Fibroblast of lung (primary cell): ENCODE measurements around the gene MOSMO. TPM values are rescaled to one million over a fixed set of nuclear protein-coding genes. Genes with fewer than 3 reads are reported as not detected.

Experiments used
- DNase-seq, 2 donors: peaks; one replicate each; pipeline versions ENCODE4 v3.0.0 to v3.0.0-alpha.2; 2010; ENCODE audit warnings: low read depth in 2 of 2
- H2AFZ ChIP-seq: 2 replicates; pipeline ENCODE4 v1.5.1; 2012; ENCODE audit warnings: low read length, control low read depth, inconsistent platforms
- H3K27ac ChIP-seq: 2 replicates; pipeline ENCODE4 v1.5.1; 2011; ENCODE audit warnings: low read length, control low read depth; ENCODE audit not compliant: insufficient read depth
- H3K27me3 ChIP-seq: 2 replicates; pipeline ENCODE4 v1.5.1; 2011; ENCODE audit warnings: mild to moderate bottlenecking, low read length; ENCODE audit not compliant: control insufficient read depth, insufficient read depth
- H3K36me3 ChIP-seq: 2 replicates; pipeline ENCODE4 v1.5.1; 2011; ENCODE audit warnings: low read length; ENCODE audit not compliant: control insufficient read depth, insufficient read depth
- H3K4me1 ChIP-seq: 2 replicates; pipeline ENCODE4 v1.5.1; 2011; ENCODE audit warnings: low read length; ENCODE audit not compliant: control insufficient read depth, insufficient read depth; ENCODE audit errors: extremely low read depth
- H3K4me2 ChIP-seq: 2 replicates; pipeline ENCODE4 v1.5.1; 2011; ENCODE audit warnings: low read length, control low read depth; ENCODE audit not compliant: insufficient read depth; ENCODE audit errors: extremely low read depth
- H3K4me3 ChIP-seq, 4 experiments: fragments of 200-600 bp in 1 of 4; sonication (generic) in 1 of 4; replicated peaks in 1 of 4; 2 replicates each; pipeline ENCODE4 v1.5.1; 2011 to 2016; ENCODE audit warnings: low read length in 4 of 4, low read depth in 3 of 4, mild to moderate bottlenecking in 3 of 4, control low read depth in 2 of 4, inconsistent platforms in 1 of 4, mixed read lengths in 1 of 4; ENCODE audit not compliant: insufficient read depth in 1 of 4; ENCODE audit errors: control extremely low read depth in 1 of 4
- H3K79me2 ChIP-seq: 2 replicates; pipeline ENCODE4 v1.5.1; 2012; ENCODE audit warnings: mild to moderate bottlenecking, low read length, inconsistent platforms; ENCODE audit not compliant: control insufficient read depth, insufficient read depth
- H3K9ac ChIP-seq: 2 replicates; pipeline ENCODE4 v1.5.1; 2011; ENCODE audit warnings: mild to moderate bottlenecking, low read length, control low read depth; ENCODE audit not compliant: insufficient read depth
- H3K9me3 ChIP-seq: 2 replicates; pipeline ENCODE4 v1.5.1; 2012; ENCODE audit warnings: low read depth, low read length; ENCODE audit not compliant: control insufficient read depth, insufficient read depth
- H4K20me1 ChIP-seq: 2 replicates; pipeline ENCODE4 v1.5.1; 2011; ENCODE audit warnings: low read length; ENCODE audit not compliant: control insufficient read depth, insufficient read depth; ENCODE audit errors: extremely low read depth
- EZH2 ChIP-seq: IDR thresholded peaks from 2 replicates; pipeline ENCODE4 v1.5.1; 2012; ENCODE audit warnings: low read length, control low read depth, mild to moderate bottlenecking; ENCODE audit errors: missing control alignments
- polyA plus RNA-seq, 2 donors: library from polyadenylated mRNA; depleted of rRNA in 1 of 2; stranded (reverse) in 1 of 2; unstranded in 1 of 2; fragments of >200 nt; gene quantifications; 2 replicates each; pipeline ENCODE4 v1.2.1, GENCODE V29; 2011 to 2012; ENCODE audit warnings: missing spikeins in 1 of 2
- total RNA-seq: library from RNA; depleted of rRNA; stranded (reverse); fragments of >200 nt; gene quantifications from 2 replicates; pipeline ENCODE4 v1.2.1, GENCODE V29; 2014
- TF ChIP-seq, protein P1 (sequence below), 2 donors: IDR thresholded peaks in 1 of 2; conservative IDR thresholded peaks in 1 of 2; 1 replicate in 1 of 2; 2 replicates in 1 of 2; pipeline ENCODE4 v1.5.1; 2011 to 2012; ENCODE audit warnings: low read length in 2 of 2, control low read depth in 1 of 2, inconsistent platforms in 1 of 2, low read depth in 1 of 2, mild to moderate bottlenecking in 1 of 2

MOSMO gene
- total and polyA plus RNA-seq, 2 donors (not counting 1 experiment from before 2014, with no cell fraction given) = 13.7 to 14.0 TPM

DNA sequence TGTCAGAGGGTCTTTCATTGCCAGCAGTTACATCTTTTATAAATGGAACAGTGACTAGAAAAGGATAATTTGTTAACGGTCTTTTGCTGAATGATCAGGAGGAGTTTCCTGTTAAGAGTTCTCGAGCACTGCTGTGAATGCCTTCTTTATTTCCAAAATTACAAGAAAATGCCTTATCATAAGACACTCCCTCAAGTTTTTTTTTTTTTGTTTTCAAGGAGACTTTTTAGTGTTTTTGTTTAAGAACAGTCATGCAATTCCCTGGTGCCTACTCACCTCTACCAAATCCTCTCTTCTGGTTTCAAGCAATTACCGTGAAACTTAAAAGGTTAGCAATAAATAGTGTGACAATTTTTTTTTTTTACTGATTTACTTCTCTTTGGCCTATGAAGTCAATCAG is 65.4 kb downstream of the MOSMO start:
- TF ChIP-seq, protein P1, sequence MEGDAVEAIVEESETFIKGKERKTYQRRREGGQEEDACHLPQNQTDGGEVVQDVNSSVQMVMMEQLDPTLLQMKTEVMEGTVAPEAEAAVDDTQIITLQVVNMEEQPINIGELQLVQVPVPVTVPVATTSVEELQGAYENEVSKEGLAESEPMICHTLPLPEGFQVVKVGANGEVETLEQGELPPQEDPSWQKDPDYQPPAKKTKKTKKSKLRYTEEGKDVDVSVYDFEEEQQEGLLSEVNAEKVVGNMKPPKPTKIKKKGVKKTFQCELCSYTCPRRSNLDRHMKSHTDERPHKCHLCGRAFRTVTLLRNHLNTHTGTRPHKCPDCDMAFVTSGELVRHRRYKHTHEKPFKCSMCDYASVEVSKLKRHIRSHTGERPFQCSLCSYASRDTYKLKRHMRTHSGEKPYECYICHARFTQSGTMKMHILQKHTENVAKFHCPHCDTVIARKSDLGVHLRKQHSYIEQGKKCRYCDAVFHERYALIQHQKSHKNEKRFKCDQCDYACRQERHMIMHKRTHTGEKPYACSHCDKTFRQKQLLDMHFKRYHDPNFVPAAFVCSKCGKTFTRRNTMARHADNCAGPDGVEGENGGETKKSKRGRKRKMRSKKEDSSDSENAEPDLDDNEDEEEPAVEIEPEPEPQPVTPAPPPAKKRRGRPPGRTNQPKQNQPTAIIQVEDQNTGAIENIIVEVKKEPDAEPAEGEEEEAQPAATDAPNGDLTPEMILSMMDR (conservative IDR thresholded peaks at IDR 0.05 in 1 of 2, IDR thresholded peaks at IDR 0.05 in 1 of 2; ENCODE audit: low read depth in 1 of 2, low read length in 2 of 2) = no peak
- no peak for TF ChIP-seq EZH2
- H3K36me3 ChIP-seq = no peaks in the 10 kb centered on the region
- no peak overlapping the region for H2AFZ ChIP-seq
- no peak overlapping the region for H3K27ac ChIP-seq
- no peak overlapping the region for H3K9ac ChIP-seq
- no peaks in the 10 kb centered on the region for H3K27me3 ChIP-seq
- no peak for DNase-seq
- H3K4me1 ChIP-seq = peaks cover 15% of the 10 kb centered on the region
- no peak overlapping the region for H3K4me3 ChIP-seq
- H3K4me2 ChIP-seq = no peak overlapping the region
- no peaks in the 10 kb centered on the region for H4K20me1 ChIP-seq
- H3K79me2 ChIP-seq = peaks cover 25% of the 10 kb centered on the region
- no peaks in the 10 kb centered on the region for H3K9me3 ChIP-seq

DNA sequence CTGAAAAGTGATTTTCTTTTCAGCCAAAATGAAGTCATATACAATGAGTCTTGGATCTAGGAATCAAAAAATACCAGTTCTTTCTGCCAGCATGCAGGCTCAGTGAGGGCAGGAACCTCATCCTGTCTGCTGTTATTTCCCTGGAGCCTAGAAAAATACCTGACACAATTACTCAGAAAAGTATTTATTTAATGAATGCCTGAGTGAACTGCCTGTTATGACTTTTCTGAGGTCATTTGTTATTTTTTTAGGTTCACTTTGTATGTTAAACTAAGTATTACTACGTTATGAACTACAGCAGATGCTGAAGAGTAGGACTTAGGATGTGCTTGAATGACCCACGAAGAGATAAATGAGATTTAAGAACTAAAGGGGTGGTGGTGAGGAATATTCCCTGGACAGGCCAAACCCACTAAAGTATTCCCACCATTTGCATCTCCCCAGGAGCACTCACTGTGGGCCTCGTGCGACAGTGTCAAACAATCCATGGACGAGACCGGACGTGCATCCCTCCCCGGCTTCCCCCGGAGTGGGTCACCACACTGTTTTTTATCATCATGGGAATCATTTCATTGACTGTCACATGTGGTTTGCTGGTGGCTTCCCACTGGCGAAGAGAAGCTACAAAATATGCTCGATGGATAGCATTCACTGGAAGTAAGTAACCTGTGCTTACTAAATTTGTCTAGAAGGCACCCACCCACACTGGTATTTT is 67.3 kb downstream of the MOSMO start:
- Histone ChIP-seq H3K9ac (no peak overlapping the region), H3K9me3 (no peaks in the 10 kb centered on the region), H4K20me1 (no peaks in the 10 kb centered on the region), H3K27ac (peak overlapping the region; percentile 20), H3K36me3 (no peaks in the 10 kb centered on the region), H3K4me3 (no peak overlapping the region), H3K27me3 (no peaks in the 10 kb centered on the region), H3K4me2 (peak overlapping the region; percentile 32), H3K79me2 (peaks cover 18% of the 10 kb centered on the region), H3K4me1 (peaks cover 11% of the 10 kb centered on the region), H2AFZ (no peak overlapping the region)
- TF ChIP-seq, protein P1 (conservative IDR thresholded peaks at IDR 0.05 in 1 of 2, IDR thresholded peaks at IDR 0.05 in 1 of 2; ENCODE audit: low read depth in 1 of 2, low read length in 2 of 2) = no peak
- no peak for TF ChIP-seq EZH2
- DNase-seq = peak in 1 of 2 donors; percentile 36

DNA sequence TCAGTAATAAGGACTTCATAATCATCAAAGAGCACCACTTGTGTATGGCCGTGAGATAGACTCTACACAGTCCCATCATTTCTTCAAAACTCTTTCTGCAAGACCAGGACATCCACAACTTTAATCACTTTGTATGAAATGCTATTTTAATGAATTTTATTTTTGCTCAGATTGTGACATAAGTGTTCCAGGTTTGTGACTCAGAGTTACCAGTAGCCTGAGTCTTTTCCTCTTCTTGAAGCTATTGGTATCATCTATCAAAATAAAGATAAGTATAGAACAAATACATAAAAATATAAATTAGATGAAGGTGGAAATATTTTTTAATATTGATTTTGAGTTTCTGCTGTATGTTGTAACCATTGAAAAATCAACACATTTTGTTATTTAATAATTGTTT is 67.9 kb downstream of the MOSMO start:
- Histone ChIP-seq H3K4me1 (peaks cover 10% of the 10 kb centered on the region), H2AFZ (no peak overlapping the region), H3K27me3 (no peaks in the 10 kb centered on the region), H3K9me3 (no peaks in the 10 kb centered on the region), H3K4me3 (no peak overlapping the region), H3K4me2 (peak overlapping the region; percentile 32), H3K9ac (no peak overlapping the region), H4K20me1 (no peaks in the 10 kb centered on the region), H3K36me3 (no peaks in the 10 kb centered on the region), H3K79me2 (peaks cover 18% of the 10 kb centered on the region), H3K27ac (no peak overlapping the region)
- no peak for DNase-seq
- TF ChIP-seq, protein P1 (conservative IDR thresholded peaks at IDR 0.05 in 1 of 2, IDR thresholded peaks at IDR 0.05 in 1 of 2; ENCODE audit: low read depth in 1 of 2, low read length in 2 of 2) = no peak
- no peak for TF ChIP-seq EZH2
